Cardiac fibroblast (primary cell): Measurements from ENCODE around the gene GPR107.

Source experiments
- DNase-seq, 2 donors: peaks; one replicate each; pipeline versions ENCODE4 v3.0.0 to v3.0.0-alpha.2; 2010; ENCODE audit warnings: low read depth in 2 of 2
- H3K4me3 ChIP-seq, 2 donors: replicated peaks in 1 of 2; 1 replicate in 1 of 2; 2 replicates in 1 of 2; pipeline ENCODE4 v1.5.1; 2011; ENCODE audit warnings: low read depth in 2 of 2, low read length in 2 of 2, mild to moderate bottlenecking in 2 of 2, moderate library complexity in 1 of 2
- CTCF ChIP-seq: IDR thresholded peaks from one replicate; pipeline ENCODE4 v1.5.1; 2011; ENCODE audit warnings: low read depth, mild to moderate bottlenecking, low read length, inconsistent platforms

Gene GPR107

DNA sequence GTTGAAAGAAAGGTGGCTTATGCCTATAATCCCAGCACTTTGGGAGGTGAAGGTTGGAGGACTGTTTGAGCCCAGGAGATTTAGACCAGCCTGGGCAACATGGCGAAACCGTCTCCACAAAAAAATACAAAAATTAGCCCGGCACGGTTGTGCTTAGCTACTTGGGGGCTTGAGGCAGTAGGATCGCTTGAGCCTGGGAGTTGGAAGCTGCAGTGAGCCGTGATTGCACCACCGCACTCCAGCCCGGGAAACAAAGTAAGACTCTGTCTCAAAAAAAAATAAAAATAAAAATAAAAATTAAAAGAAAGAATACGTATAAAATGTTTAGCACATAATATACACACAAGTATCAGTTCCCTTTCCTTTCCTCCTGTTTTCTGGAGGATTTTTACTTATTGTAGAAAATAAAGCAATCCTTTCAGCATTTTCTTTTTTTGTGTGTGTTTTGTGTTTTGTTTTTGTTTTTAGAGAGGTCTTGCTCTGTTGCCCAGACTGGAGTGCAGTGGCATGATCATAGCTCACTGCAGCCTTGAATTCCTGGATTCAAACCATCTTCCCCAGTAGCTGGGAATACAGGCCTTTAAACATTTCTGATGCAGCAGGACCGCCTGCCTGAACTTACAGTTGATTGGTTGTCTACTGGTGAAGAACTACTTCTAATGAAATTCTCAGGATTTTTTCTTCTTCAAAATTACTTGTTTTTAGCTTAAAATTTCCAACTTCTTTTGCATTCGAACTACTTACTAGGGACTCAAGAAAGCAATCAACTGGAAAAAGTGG is 4.1 kb upstream of the GPR107 start:
- no peak for TF ChIP-seq CTCF
- DNase-seq: no peak
- H3K4me3 ChIP-seq: no peak overlapping the region

- no peak overlapping the region for H3K4me3 ChIP-seq
- no peak for TF ChIP-seq CTCF
- DNase-seq: no peak
These were observed 3.2 kb upstream of the GPR107 start for GRCh38 chr9:130050462-130050861.

GRCh38 chr9:130051855-130052254 is 1.9 kb upstream of the GPR107 start:
- H3K4me3 ChIP-seq: no peak overlapping the region
- no peak for TF ChIP-seq CTCF
- DNase-seq: no peak

GRCh38 chr9:130053109-130053503 is 600 bp upstream of the GPR107 start:
- TF ChIP-seq CTCF: no peak
- DNase-seq: no peak
- peak overlapping the region; percentile 90 to 98 for H3K4me3 ChIP-seq

DNA sequence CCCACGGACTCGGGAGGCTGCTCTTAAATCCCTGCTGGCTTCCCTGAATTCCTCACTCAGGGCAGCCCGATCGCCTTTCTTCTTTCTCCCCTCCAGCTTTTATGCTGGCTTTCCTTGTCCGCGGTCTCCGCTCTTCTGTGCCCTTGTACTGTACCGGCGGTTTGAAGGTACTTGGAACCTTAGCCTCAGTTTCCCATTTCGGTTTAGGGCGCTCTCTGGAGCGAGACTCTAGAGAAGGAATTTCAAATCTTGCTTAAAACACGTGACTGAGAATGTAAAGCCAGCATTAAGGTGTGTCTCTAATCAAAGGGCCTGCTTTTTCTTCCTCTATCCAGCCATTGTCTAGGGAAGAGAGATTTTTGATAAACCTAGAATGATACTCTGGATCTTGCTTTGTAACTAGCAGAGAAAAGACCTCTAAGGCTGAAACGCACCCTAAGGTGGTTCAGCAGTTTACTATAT is 650 bp downstream of the GPR107 start:
- DNase-seq: no peak
- TF ChIP-seq CTCF: no peak
- H3K4me3 ChIP-seq: peak overlapping the region; percentile 90 to 98

- DNase-seq: no peak
- H3K4me3 ChIP-seq: peak overlapping the region; percentile 90 to 98
- no peak for TF ChIP-seq CTCF
These were observed 1.1 kb downstream of the GPR107 start for GRCh38 chr9:130054820-130055219.

- no peak for DNase-seq
- H3K4me3 ChIP-seq: no peak overlapping the region
- TF ChIP-seq CTCF: peak; percentile 32
These were observed 4.4 kb downstream of the GPR107 start for GRCh38 chr9:130058154-130058553.
